HG03520 (cell line): ENCODE data around the gene KNOP1.

ENCODE experiments used
- ATAC-seq: cut with Tn5 transposase; IDR thresholded peaks from one replicate; pipeline ENCODE4 v1.9.1; 2021; ENCODE audit warnings: mild to moderate bottlenecking, moderate library complexity; ENCODE audit not compliant: unreplicated experiment

KNOP1 gene

DNA sequence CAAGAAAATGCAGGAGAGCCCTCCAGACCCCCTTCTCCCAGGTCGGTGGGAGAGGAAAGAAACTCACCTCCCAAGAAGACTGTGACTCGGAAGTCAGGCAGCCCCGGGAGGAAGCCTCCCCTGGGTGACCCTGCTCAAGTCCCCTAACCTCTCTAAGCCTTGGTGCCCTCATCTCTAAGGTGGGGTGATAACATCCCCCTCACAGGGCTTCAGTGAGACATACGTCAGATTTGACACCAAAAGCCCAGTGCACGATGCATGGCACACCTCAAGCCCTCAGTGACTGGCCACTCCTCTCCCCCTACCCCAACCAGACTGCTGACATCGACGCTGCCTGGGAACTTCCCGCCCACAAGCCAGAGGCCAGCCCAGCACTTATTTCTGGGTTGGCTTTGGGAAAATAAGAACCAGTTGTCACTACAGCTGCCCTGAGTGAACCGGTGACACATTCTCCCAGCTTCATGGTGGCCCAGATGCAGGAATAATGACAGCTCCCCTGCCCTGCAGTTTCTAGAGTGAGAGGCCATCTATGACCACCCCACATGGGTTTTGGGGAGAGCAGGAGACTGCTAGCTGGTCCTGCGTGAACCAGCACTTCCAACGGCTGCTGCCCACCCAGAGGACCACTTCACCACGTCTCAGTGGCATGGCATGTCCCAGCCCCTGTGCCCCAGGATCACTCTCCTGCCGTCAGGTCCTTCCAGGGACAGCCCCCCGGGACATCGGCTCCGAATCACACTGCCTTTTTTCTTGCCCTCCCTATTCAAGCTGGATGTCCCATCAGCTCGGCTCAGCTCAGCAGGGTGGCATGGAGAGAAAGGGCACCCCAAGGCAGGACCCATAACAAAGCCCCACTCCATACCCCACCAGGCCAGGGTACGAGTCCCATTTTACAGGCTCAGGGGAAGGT, 9.5 kb downstream of the KNOP1 start:
- ATAC-seq: no peak

DNA sequence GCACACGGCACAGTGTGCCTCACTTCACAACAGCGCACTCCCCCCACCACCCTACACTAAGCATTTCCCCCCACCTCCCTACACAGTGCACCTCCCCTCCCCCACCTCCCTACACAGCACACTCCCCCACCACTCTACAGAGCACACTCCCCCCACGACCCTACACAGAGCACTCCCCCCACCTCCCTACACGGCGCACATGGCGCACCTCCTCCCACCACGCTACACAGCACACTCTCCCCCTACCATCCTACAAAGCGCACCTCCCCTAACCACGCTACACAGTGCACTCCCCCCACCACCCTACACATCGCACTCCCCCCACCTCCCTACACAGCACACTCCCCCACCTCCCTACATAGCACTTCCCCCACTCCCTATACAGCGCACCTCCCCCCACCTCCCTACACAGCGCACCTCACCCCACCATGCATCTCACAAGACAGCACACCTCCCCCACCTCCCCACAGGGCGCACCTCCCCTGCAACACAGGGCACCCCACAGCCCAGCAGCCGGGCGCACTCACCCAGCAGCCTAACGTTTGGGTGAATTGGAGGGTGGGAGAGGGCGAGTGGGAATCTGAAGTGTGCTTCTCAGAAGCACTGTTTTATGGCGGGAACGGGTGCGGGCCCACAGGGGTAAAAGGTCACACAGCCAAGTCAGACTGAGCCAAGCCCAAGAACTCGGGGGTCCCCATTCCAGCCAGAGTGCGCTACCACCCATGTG, 10.3 kb downstream of the KNOP1 start:
- no peak for ATAC-seq

DNA sequence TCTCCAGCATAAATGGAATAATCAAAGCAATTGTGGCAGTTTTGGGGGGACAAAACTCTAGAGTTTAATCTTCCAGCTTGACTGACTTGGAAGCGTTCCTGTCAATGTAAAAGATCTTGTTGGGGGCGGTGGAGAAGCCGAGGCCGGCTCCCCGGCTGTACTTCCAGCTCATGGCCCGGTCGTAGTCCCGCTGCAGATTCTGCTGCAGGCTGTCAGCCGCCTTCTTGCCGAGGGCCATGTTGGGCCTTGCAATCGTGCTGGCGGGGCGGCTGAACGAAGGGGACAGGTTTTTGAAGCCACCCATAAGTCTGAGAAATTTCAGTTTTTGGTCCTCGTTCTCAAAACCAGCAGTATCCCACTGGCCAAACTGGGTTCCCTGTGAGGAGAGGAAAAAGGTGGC, 11.2 kb downstream of the KNOP1 start:
- ATAC-seq: no peak

- ATAC-seq: no peak
Measured at GRCh38 chr16:19705843-19706242, 12.2 kb downstream of the KNOP1 start.

DNA sequence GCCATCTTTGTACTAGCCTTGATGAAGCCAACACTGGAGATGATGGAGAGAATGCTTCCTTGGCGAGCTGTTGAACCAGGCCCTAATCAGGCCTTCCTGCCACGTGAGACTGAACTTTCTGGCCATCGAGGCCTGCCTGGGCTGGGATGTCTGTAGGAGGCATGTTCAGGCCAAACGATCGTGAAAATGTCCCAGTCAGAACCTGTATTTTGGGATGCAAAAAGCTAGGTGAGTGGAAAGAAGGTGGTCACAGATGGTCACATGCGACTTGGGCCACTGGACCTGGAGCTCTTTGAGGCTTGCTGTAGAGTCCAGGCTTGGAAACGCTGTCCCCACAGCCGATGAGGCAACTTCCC, 12.9 kb downstream of the KNOP1 start:
- no peak for ATAC-seq

DNA sequence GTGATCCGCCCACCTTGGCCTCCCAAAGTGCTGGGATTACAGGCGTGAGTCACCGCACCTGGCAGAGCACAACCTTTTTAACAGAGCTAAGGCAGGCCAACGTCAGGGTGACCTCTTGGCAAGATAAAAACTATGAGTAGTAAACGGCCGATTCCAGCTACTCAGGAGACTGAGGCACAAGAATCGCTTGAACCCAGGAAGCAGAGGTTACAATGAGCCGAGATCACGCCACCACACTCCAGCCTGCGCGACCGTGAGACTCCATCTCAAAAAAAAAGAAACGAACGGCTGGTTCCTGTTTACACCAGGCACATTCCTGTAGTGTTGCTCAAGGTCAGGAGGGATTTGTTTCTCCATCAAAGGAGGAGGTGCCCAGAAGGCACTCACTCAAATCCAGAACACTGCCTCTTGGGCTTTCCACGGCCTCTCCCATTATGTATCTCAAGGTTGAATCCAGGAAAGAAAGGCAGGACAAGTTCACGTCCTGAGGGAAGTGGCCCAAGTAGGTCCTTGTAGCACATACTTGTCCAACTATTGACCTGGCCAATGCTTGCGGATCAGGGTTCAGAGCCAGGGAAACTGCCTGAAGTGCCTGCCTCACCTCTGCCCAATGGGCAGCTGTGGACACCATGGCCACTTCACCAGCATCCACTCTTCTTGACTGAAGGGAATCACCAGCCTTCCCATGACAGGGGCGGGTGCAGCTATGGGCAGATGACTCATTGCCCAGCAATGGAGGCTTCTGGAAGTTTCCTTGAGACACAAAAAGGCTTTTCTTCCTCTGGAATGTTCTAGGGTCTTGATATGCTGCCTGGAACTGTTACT, 13.5 kb downstream of the KNOP1 start:
- ATAC-seq: no peak

DNA sequence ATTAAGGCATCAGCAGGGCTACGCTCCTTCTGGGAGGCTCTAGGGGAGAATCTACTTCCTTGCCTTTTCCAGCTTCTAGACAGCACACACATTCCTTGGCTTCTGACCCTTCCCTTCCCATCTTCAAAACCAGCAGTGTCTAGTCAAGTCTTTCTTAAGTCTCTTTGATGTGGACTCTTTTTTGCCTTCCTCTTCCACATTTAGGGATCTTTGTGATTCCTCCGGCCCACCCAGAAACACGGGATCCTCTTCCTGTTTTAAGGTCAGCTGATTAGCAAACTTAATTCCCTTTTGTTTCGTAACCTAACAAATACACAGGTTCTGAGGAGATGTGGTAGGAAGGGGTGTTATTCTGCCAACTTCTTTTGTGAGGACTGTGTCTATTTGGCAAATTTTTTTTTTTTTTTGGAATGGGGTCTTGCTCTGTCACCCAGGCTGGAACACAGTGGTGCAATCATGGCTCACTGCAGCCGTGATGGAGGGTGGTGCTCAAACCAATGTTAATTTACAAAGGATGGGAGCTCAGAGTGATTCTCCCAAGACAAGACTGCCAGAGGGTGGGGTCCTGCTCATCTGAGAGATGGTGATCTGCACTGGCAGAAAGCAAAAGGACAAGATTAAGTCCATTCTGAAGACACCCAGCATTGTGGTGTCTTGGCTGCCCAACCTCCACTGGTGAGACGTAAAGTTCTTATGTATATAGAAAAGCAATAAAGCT, 14.7 kb downstream of the KNOP1 start:
- ATAC-seq: no peak

GRCh38 chr16:19701091-19701490, 16.9 kb downstream of the KNOP1 start:
- no peak for ATAC-seq

DNA sequence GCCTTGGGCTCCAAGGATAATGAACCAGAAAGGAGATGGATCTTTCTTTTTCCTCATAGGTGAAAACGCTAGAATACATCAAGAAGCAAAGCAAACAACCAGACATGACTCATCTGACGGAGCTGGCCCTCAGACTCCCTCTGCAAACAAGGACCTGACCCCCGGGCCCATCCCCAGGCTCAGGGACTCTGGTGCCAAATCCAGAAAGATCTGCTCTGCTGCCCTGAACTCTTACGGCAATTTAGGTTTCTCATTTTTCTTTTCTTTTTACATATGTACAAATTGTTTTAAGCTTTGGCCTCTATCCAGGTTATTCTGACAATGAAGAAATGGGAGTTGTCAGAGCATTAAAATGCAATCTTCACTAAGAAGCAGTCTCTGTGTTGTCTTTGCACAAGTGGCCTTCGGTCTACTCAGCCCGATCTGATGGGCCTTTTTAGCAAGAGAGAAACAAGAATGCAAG, 17.7 kb downstream of the KNOP1 start:
- ATAC-seq: no peak

GRCh38 chr16:19699472-19699871, 18.6 kb downstream of the KNOP1 start:
- ATAC-seq: no peak

DNA sequence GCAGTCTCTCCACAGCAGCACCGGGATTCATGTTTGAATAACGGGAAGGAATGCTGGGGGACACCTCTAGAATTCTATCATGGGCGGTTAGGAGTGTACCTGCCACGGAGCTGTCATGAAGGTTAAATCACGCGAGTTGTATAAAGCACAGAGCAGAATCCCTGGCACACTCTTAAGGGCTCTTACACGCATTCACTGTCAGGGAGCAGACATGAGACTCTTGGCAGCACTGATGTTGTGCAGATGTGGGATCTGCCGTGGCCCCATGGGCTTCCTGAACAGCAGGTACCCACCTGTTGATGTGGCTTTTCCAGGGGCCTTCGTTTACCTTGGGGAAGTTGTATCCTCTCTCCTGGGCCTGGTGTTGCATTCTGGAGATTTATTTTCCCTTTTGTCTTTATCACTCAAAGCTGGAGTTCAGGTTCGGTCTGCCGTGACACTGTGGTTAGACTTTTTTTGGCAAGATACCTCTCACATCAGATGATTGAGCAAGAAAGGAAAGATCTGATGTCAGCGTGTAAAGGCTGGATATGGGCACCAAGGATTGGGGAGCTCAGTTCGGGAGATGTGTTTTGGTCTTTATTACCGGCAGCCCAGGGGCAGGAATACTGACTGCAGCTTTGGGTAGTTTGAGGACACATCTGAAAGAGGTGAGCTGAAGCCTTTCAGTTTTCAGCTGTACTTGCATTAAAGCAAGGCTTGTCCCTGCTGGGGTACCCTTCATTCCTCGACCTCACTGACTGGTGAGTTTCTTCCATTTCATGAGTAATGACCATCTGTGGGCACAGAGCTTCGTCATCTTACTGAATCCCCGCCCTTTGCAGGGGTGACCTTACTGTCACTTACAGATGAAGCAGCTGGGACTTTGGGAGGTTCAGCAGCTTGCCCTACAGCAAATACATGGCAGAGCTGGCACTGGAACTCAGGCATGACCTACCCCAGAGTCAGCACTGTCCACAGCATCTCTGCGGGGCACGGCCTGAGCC, 19.3 kb downstream of the KNOP1 start:
- ATAC-seq: no peak

GRCh38 chr16:19697756-19698318, 20.2 kb downstream of the KNOP1 start:
- no peak for ATAC-seq

DNA sequence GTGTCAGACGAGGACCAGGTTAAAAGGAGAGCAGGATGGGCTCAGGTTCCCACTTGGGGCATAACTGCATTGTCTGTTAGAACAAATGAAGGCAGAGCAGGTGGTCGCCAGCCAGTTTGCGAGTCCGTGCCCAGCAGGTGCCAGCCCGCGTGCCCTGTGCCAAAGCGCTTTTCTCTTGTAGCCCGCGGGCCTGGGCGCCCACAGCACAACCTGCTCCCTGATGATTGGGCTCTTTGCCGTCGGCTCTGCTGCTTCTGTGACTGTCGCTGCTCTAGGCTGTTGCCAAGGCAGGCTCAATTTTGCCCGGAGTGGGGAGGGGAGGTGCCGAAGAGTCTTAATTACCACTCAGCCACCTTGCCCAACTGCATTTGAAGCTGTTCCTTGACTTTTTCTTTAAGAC, 21.1 kb downstream of the KNOP1 start:
- ATAC-seq: no peak

DNA sequence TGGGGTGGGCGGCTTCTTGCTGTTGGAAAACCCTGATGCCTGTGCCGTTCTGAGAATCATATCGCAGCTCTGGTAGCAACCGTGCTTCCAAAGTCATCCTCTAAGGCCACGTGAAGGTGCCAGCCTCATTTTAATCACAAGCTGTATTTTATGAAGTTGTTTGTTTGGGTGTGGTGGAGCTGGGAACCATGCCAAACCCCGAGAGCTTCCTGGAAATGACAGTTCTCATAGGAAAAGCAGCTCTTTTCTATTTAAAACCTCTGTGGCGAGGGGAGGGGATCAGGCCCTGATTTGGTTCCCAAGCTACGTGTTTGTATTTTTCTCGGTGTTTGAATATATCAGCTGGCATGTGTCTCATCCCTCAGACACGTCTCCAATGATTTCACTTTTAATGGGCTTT, 21.7 kb downstream of the KNOP1 start:
- ATAC-seq: no peak

GRCh38 chr16:19694989-19695388, 23.0 kb downstream of the KNOP1 start:
- ATAC-seq: no peak

DNA sequence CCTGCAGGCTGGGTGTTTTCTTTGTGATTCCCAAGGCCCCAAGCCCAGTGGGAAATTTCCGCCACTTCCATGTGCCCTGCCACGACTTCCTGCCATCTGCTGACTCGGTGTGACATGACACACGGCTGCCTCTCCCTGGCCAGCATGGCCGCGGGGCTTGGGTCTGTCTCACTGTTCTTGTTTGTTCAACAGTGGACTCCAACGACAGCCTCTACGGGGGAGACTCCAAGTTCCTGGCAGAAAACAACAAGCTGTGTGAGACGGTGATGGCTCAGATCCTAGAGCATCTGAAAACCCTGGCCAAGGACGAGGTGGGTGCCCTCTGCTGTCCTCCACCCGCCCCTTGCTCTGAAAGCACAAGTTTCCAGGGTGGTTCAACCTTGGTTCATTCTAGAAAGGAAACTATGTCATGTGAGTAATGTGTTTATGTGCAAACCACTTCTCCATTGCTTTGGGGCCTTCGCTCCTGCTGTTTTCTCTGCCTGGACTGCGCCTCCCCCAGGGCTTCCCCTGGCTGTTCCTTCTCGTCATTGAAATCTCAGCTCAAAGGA, 26.8 kb downstream of the KNOP1 start:
- ATAC-seq: no peak

DNA sequence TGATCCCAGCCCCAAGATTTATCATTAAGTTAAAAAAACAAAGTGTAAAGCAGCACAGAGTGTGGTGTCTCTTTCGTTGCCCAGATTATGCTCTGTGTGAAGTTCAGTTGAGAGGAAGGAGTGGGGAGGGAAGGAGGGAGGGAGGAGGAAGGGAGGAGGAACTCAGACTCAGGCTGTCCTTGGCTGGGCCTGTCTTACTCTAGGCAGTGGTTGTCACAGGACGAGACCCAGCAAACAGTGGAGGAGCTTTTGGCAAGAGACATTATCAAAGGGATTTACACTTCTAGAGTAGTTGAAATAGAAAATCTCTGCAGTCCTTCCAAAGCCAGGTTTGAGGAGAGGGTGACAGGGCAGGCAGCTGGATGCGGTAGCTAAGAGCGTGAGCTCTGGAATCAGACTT, 27.8 kb downstream of the KNOP1 start:
- no peak for ATAC-seq

- no peak for ATAC-seq
Measured at GRCh38 chr16:19689342-19689741, 28.7 kb downstream of the KNOP1 start.
